Right ventricle myocardium inferior (tissue), 1 donor: ENCODE data around the gene ABCC9. TPM values are rescaled to one million over a fixed set of nuclear protein-coding genes. Genes with fewer than 3 reads are reported as not detected.
"Not testable (repeated sequence)": the region's sequence is repeated elsewhere in the genome, so short reads cannot be mapped to it uniquely, and the experiment has no call there.

Source experiments
- ATAC-seq: fragments of 200-7000 bp; cut with Tn5 transposase; one replicate; pipeline ENCODE4 v1.9.1; 2020; ENCODE audit warnings: mild to moderate bottlenecking, moderate library complexity
- DNase-seq: peaks from one replicate; pipeline ENCODE4 v3.0.0; 2021; ENCODE audit errors: missing footprints
- intact Hi-C: fragments of 100-400 bp; cut with DNase I; formaldehyde crosslinking; loops from one replicate; pipeline ENCODE4 v1.11.0; 2022
- total RNA-seq: library from RNA; stranded (reverse); fragmentation: NEBNext Ultra II Directional; extraction: Animal tissue kit (Norgen Biotek cat#: 25700); gene quantifications from one replicate; pipeline ENCODE4 v1.2.1, GENCODE V29; 2021
- donor health status: DM: no; HTN: yes; CAD: no; lungs with severe emphysema.

Gene ABCC9
- total RNA-seq, 1 donor from 2014 or later, result 78.1 TPM

DNA sequence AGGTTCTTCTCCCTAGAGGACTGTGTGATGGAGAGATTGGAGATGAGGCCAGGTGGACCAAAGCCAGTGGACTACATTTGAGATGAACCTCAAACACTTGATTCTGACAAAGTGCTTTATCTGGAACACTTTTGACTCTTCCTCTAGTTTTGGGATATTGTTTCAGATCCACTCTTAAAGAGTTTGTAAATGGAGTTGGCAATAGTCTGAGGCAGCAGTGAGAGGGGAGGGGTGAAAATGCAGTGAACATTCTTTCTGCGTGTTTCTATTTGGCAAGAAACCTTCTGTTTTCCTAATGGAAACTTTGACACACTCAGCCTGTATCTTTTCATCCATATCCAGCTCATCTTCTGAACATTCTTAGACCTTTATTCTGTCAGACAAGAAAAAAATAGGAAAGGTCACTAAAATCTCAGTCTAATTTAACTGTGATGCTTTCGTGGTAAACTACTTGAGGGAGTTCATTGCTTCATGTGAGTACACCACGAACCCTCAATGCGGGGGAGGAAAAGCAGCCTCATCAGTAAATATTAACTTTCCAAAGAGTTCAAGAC is 109.4 kb downstream of the ABCC9 start:
- DNase-seq, result no peak
- ATAC-seq, result peak; percentile 71
- intact Hi-C loops, result loop anchor here (5.0 kb wide), 2 partner anchors 60 to 110 kb away; partner anchors contain the start of genes ABCC9 and KCNJ8

DNA sequence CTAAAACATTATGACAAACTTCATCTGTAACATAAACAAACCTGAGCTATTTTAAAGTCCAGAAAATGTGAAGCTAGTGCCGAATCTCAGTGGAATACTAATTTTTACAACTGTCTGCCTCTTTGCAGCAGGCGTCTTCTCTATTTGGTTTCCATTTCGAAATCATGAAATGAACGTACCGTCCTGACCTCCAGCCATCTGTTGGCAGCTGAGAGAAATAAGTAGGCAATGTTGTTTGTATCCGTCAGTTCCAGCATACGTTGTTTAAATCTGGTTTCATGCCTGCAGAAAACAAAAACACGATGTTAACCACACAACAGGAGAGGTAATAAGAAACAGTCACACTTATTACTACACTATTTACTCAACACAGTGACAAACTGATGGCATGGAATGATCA is 112.4 kb downstream of the ABCC9 start:
- intact Hi-C loops, result no loop called here
- DNase-seq (no peak), ATAC-seq (no peak)

DNA sequence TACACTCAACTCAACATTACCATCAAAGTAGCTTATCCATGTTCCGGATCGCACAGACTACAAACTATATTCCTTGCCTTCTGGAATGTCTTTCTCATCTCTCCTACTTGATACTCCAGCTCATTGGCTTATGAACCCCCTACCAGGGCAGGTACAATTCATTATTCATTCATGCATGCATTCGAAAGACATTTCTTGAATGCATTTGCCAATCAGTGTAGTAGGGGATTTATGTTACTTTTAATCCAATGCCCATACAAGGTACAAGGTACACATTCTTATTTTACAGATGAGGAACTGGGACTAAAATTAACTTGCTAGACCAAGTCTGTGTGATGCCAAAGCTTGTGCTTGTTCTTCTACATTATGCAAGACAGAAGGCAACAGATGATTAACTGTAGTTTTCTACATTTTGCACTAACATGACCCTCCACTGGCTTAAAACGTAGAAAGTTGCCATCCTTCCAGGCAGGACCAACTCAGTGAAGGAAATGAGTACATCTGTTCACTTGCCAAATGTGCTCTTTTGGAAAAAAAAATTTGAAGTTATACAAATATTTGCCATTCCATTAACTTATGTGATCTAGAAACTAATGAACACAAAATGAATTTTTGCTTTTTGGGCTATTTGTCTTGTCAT is 113.0 kb downstream of the ABCC9 start:
- ATAC-seq (peak; percentile 26), DNase-seq (no peak)
- intact Hi-C loops, result no loop called here

DNA sequence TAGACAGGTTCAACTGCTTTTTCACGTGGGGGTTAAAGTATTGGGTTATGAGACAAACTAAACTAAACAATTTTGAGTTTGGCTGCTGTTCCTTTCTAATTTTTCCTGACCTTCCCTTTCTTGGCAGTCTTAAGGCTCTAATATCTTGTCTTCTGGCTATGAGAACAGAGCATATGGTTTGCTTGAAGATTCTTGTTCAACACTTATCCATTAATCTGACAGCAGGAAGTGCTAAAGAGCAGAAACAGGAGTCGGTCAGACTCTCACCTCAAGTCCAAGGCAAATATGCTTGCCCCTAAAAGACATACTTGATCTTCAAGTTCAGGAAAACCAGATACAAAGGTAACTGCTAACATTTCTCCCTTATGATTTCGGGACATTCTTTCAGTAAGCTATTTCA is 114.1 kb downstream of the ABCC9 start:
- DNase-seq (no peak), ATAC-seq (peak; percentile 35)
- intact Hi-C loops, result no loop called here

DNA sequence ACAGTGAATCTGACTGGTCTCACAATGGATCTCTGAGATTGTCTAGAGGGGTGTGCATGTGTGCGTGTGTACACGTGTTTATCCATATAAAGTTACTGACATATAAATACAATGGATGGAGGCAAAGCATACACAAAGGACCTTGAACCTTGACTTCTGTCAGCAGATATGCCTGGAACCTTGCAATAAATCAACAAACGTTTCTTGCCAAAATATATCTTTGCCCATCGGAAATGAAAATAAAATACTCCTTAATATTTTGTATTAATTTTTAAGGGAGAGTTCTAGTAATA is 114.7 kb downstream of the ABCC9 start:
- intact Hi-C loops, result no loop called here
- ATAC-seq (no peak), DNase-seq (no peak)

DNA sequence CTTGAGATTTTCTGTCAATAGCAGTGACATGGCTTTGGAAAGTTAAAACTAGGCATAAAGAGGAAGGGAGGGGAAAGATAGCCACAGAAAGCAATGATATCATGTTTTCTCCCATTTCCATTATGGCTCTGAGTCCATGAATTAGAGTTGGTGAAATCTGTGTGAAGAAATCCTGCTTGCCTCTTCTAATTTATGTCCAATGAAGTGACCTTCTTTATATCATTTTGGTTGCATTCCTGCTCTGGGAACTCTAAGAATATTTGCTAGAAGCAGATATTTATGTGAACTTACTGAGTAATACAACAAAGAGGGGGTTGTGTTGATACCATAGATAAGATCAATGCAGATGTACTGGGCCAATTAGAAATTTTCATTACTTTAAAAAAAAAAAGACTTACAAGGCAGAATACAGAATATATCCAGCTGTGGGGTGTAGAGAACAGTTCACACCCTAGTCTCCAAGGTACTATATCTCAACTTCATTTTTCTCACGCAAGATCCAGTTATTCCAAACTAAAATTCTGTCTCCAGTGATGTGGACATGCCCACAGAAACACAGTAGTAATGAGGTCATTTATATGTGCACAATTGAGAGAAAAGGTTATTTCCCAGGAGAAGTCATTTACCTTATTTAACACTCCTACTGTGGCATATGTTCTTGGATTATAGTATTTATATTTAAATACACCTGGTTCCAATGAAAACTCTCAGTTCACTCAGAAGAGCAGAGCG is 115.2 kb downstream of the ABCC9 start:
- DNase-seq (no peak), ATAC-seq (peak; percentile 77)
- intact Hi-C loops, result no loop called here

DNA sequence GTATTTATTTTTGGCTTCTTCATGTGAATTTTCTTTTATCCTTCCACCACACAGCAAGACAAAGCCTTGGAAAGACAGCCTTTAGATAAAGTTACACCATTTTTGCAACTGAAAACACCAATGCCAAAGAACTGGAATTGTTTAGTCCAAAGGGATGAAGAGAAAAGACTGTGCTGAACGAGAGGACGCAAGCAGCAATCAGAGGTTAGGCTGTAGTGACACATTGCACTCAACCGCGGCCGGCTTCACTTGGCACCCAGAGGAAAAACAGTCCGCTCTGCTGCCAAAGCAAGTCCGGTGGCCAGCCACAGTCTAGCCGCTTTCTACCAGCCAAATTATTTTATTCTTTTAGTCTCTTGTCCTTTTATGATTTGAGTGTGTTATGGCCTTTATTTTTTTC is 117.6 kb downstream of the ABCC9 start:
- intact Hi-C loops, result loop anchor here (5.0 kb wide), 1 partner anchor 111 kb away; no protein-coding TSS in a partner anchor
- DNase-seq (peak; percentile 80), ATAC-seq (peak; percentile 70)

DNA sequence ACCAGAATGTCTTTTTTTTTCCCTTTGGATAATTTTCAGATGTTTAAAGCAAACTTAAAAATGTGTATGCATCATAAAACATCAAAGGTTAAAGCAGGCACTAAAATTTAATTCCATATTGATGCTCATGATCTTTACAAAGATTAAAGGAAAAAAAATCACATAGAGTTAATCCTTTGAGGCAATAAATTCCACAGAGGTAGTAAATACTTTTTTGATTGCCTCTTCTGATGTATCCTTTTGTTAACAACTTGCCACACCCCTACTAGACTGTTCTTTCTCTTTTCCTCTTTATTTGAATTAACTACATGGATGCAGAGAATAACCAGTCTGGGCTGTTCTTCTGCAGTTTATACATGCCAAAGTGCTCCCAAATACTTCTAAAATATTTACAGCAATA is 121.5 kb downstream of the ABCC9 start:
- intact Hi-C loops, result loop anchor here (5.0 kb wide), 3 partner anchors 42 to 107 kb away; no protein-coding TSS in a partner anchor
- no peak for DNase-seq
- ATAC-seq, result no peak

DNA sequence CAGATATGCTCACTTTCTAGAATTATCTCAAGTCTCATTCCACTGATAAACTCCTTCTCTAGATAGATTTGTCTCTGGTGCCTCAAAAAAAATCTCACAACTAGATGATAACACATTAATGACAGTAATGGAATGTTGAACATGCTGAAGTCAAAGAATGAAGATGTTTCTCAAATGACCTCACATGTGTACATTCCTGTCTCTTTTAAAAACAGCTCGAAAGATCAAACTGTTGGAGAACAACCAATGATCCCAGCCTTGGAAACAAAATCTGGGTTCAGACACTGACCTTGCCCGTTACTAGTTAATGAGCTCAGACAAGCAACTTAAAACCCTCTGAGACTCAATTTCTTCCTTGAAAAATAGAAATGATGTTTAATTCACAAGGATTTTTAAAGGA is 122.0 kb downstream of the ABCC9 start:
- intact Hi-C loops, result loop anchor here (5.0 kb wide), 2 partner anchors 42 to 68 kb away; no protein-coding TSS in a partner anchor
- ATAC-seq, result no peak

DNA sequence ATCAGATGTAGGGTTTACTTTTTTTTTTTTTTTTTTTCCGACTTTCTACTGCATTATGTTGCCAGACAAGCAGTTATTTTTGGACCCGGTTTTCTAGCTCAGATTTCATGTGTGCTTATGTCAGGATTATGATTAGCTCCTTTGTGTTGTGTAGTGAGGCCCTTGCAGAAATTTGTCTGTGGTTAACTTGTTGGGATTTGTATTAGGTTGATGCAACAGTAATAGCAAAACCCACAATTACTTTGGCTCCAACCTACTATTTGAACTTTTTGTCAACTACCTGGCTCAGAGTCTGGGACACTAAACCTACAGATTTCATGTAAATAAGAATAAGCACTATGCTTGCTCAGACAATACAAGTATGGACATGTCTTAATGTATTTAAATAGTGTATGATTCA is 122.6 kb downstream of the ABCC9 start:
- intact Hi-C loops, result loop anchor here (5.0 kb wide), 2 partner anchors 41 to 69 kb away; no protein-coding TSS in a partner anchor
- DNase-seq (no peak), ATAC-seq (no peak)

More for the DNA sequence above, 122.0 kb downstream of the ABCC9 start:
- DNase-seq, result no peak

DNA sequence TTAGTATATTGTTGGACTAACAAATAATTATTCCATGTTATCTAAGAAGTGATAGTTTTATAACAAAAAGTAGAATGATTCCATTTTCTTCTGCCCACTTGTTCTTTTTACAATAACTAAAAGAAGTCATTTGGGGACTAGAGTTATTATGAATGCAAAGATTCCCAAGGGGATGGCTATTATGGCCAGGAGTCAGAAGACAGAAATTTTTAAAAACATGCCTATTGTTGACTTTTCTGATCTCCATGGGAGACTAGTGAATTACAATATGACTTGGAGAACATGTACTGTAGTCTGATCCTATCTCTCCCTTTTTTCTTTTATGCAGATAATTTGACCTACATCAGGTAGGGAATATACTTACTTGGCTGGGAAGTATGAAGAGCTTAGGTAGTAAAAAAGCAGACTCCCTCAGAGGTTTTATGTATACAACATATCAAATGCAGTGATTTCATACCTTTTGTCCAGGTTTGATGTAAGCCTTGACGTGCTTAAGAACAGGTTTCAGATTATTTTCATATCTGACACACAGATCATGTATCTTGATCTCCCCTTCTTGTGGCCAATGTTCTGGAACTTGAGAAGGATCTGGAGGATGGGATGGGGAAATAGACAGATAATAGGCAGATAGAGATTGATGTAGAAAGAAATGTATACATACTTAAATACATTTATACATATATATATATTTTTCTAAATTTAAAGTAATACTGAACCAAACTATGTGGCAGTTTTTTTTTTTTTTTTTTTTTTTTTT is 125.7 kb downstream of the ABCC9 start:
- intact Hi-C loops, result loop anchor here (5.0 kb wide), 2 partner anchors 38 to 72 kb away; no protein-coding TSS in a partner anchor
- ATAC-seq (no peak), DNase-seq (no peak)

DNA sequence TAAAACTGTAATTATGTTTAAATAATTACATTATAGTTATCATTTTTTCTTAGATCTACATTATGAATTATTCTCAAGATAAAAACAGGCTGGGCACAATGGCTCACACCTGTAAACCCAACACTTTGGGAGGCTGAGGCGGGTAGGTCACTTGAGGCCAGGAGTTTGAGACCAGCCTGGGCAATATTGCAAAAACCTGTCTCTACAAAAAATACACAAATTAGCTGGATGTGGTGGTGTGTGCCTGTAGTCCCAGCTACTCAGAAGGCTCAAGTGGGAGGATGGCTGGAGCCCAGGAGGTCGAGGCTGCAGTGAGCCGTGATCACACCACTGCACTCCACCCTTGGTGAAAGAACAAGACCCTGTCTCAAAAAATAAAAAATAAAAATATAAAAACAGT is 126.4 kb downstream of the ABCC9 start:
- intact Hi-C loops, result loop anchor here (5.0 kb wide), 2 partner anchors 38 to 72 kb away; no protein-coding TSS in a partner anchor
- DNase-seq, result no peak
- ATAC-seq, result no peak

DNA sequence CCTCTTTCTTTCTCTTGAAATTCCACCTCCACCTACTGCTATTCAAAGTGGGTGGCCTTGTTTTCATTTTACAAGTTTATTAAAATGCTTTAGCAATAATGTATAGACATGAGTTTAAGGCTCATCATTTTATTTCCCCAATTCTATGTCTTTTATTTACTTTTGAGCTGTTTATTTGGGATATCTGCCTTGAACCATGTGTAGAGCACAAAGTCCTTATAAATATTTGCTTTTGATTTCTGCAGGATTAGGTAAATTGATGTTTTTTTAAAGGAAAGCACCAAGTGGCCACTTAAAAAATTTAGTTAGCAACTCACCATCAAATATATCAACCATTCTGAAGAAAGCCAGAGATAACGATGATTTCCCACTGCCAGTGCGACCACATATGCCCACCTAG is 126.9 kb downstream of the ABCC9 start:
- intact Hi-C loops, result no loop called here

DNA sequence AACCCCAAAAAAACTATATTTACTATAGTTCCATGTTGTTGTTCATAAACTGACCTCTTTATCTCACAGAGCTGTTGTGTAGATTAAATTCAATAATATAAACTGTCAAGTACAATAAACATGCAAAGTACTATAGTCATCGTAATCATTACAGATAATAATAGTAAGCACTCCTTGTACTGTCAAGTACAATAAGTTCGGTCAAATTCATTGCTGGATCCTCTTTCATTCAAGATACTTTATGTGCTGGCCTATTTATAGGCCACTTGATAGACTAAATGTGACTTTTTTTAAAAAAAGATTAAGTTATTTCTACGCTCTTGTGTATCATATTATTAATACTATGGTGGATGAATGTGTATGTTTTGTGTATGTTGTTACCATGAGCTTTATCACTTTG is 127.5 kb downstream of the ABCC9 start:
- intact Hi-C loops, result no loop called here
- DNase-seq (no peak), ATAC-seq (peak; percentile 58)

More for the DNA sequence above, 126.9 kb downstream of the ABCC9 start:
- no peak for ATAC-seq
- DNase-seq, result no peak

DNA sequence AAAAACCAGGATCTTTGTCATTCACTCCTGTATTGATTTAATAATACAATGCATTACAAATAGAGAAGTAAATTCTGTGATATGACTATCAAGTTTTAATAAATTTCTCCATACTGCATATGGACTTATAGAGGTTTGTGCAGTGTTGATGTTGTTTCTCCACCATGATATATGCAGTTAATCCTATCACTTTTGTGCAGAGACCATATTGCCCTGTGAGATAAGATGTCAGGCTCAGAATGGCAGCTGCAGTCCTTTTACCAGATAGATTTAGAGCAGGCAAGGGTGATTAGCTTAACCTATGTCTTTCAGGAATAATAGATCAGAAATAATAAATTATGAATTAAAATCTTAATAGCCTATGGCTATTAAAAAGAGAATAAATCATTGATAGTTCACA is 128.1 kb downstream of the ABCC9 start:
- intact Hi-C loops, result no loop called here
- no peak for ATAC-seq
- DNase-seq, result no peak

DNA sequence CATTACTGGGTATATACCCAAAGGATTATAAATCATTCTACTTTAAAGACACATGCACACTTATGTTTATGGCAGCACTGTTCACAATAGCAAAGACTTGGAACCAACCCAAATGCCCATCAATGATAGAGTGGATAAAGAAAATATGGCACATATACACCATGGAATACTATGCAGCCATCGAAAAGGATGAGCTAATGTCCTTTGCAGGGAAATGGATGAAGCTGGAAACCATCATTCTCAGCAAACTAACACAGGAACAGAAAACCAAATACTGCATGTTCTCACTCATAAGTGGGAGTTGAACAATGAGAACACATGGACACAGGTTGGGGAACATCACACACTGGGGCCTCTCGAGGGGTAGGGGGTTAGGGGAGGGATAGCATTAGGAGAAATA is 128.9 kb downstream of the ABCC9 start:
- intact Hi-C loops, ATAC-seq, DNase-seq: not testable (repeated sequence)

DNA sequence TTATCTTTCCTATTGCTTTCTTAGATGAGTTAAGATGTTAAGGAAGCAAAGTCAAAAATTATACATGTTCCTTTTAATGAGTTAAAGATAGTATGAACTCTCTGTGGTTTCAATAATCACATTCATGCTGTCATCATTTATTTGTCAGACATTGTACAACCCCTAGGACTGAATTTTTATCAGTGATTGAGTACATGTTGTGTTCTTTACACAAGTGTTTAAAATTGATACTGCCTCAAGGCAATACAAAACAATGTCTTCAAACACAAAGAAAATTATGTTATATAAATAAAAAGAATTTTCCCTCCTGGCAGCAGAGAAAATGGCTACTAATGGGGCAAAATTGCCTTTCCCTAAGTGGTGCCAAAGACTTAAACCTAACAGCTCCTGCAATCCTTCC is 132.1 kb downstream of the ABCC9 start:
- ATAC-seq (no peak), DNase-seq (no peak)
- intact Hi-C loops, result no loop called here

DNA sequence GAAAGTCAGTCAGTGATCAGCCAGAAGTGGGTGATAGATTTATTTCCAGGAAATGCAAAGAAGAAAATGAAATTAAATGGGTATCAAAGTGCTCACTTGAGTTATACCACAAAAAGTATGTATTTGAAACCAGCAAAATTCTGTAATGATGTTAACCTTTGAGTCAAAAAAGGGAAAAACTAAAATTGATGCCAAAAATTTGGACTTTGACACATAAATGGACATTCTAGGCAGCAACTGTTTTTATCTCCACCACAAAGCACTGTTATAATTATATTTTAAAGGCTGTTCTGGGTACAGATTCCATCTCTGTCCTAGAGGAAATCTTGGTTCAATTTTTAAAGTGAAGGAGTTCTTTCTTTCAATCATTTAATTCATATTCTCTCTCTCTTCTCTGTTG is 135.0 kb downstream of the ABCC9 start:
- DNase-seq (no peak), ATAC-seq (no peak)
- intact Hi-C loops, result no loop called here

DNA sequence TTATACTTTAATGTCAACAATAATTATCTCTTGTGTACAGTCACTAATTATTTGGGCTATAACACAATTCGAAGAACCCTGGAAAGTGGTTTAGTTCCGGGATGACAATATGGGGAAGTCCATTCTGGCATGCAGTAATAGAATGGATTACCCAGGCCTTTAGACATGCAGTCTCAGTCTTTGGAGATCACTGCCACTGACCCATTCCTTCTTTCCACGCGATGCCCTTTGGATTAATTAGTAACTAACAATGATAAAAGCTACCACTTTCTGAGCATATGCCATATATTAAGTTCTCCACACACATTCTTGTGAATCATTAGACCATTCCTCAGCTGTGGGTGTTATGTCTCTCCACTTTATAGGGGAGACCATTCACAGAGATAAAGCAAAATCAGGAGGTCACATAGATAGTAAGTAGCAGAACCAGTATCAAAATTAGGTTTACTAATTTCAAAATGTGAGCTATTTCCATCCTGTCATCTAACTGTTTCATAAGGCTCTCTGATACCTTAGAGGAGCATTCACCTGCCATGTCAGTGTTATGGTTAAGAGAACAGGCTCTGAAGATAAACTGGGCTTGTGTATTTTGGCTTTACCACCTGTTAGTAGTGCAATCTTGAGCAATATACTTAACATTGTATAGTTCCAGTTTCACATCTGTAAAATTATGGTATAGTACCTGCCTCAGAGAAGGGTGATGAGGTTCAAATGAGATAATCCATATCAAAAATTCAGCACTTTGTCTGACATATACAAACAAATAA is 139.5 kb downstream of the ABCC9 start:
- ATAC-seq (no peak), DNase-seq (no peak)
- intact Hi-C loops, result no loop called here
